Subcutaneous preadipocyte (primary cell): ENCODE results near the gene MPND. TPM values are rescaled to one million over a fixed set of nuclear protein-coding genes. Genes with fewer than 3 reads are reported as not detected.

Source experiments
- total RNA-seq: library from RNA; depleted of rRNA; stranded (reverse); fragments of >200 nt; gene quantifications from 2 replicates; pipeline ENCODE4 v1.2.3, GENCODE V29; 2012

The MPND gene, protein sequence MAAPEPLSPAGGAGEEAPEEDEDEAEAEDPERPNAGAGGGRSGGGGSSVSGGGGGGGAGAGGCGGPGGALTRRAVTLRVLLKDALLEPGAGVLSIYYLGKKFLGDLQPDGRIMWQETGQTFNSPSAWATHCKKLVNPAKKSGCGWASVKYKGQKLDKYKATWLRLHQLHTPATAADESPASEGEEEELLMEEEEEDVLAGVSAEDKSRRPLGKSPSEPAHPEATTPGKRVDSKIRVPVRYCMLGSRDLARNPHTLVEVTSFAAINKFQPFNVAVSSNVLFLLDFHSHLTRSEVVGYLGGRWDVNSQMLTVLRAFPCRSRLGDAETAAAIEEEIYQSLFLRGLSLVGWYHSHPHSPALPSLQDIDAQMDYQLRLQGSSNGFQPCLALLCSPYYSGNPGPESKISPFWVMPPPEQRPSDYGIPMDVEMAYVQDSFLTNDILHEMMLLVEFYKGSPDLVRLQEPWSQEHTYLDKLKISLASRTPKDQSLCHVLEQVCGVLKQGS
- 6.3 and 6.6 TPM in 2 replicates for total RNA-seq

DNA sequence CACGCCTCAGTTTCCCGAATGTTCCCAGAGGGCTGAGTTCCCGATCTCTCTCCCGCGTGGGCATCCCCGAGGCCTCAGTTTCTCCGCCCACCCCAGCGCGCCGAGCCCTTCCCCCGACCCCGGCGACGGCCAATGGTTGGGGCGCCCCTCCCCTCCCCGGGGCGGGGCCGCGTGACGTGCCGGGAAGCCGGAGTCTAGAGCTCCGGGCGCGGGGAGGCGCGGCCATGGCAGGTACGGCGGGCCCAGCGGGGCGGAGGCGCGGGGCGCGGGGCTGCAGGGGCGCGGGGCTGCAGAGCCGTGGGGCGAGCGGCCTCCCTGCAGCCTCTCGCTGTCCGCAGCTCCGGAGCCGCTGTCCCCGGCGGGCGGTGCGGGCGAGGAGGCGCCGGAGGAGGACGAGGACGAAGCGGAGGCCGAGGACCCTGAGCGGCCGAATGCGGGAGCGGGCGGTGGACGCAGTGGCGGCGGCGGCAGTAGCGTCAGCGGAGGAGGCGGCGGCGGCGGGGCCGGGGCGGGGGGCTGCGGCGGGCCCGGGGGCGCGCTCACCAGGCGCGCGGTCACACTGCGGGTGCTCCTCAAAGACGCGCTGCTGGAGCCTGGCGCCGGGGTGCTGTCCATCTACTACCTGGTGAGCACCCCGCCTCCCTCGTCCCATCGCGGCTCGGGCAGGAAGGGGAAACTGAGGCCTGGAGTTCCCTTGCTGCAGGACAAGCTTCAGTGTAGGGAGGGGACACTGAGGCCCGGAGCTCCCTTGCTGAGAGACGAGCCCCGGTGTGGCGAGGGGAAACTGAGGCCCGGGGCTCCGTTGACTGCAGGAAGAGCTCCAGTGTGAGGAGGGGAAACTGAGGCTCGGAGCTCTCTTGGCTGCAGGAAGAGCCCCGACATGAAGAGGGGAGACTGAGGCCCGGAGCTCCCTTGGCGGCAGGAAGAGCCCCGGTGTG lies at the start of gene MPND:
TSS of gene MPND (plus strand) at position 193 of the 938 bp plus-strand sequence. CDS start at position 225, 32 bp downstream.

DNA sequence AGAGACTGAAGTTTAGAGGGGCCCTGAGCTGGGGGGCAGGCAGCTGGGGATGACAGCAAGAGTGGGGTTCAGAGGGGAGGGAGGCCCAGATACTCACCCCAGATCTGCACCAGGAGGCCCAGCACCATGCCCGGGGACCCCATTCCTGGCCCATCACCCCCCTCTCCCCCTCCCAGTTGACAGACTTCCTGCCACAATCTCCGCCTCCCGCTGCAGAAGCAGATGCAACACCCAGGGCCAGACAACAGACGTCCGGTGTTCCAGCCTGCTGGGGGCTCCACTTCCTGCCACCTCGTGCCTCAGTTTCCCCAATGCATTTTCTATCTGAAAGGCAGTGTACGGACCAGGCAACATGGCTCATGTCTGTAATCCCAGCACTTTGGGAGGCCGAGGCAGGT lies 41.1 kb upstream of the MPND start, which contains the start of gene TMIGD2:
TSS of gene TMIGD2 (minus strand) at position 147 of the 398 bp plus-strand sequence. CDS start at position 143, 4 bp downstream.

DNA sequence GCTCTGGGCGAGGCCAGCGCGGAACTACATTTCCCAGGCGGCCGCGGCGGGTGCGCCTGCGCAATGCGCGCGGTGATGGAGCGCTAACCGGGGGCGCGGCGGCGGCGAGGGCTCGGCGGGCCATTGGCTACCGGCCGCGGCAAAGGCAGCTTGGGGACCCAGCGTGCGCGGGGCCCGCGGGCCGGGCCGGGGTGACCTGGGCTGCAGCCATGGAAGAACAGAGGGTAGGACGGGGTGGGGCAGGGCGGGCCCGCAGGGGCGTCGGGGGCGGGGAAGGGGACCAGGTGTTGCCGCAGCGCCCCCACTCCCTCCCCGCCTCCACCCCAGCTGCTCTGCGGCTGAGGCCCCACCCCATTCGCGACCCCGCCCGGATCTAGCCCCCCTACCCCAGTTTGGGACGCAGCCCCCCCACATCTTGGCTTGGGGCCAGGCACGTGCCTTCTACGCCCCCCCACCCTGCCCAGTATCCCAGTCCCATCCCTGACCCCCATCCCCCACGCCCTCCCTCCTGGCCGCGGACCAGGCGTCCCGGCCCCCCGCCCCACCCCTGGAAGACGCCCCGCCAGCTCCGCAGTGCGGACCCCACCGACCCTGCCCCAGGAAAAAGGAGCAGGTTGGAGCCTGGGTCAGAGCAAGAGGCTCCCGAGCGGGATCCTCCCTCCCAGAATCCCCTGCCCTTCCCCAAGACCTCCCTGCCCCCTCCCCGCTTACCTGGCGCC lies 38.7 kb upstream of the MPND start, which contains the start of gene FSD1:
TSS of gene FSD1 (plus strand) at position 61 of the 719 bp plus-strand sequence. CDS start at position 210, 149 bp downstream.

DNA sequence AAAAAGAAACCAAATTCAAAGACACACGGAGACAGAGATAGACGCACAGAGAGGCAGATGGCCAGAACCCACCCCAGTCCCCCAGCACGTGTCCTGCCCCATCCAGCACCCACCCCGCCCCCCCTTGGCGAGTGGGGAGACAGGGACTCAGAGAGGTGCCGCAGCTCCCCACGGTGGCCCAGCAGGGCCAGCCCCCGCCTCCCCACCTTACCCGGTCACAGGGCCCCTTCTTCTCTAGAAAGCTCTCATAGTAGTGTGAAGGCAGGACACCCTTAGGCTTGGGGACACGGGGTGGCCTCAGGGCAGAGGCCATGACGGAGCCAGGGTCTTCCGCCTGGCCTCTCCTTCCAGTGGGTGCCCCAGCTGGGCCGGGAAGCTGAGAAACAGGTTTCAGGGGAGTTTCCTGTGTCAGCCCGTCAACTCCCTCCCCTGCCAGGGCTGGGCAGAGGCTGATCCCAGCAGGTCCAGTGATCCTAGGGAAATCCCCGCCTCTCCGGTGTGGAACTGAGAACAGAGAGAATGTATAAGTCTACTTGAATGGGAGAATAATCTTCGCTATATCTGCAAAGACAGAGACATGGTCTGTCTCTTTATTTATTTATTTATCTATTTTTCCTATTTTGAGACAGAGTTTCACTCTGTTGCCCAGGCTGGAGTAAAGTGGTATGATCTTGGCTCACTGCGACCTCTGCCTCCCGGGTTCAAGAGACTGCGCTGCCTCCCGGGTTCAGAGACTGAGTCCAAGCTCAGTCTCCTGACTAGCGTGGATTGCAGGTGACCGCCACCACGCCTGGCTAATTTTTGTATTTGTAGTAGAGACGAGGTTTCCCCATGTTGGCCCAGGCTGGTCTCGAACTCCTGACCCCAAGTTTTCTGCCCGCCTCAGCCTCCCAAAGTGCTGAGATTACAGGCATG lies 4.7 kb upstream of the MPND start, which contains the start of gene STAP2:
TSS of gene STAP2 (minus strand) at position 387 of the 915 bp plus-strand sequence. CDS start at position 313, 74 bp downstream.

DNA sequence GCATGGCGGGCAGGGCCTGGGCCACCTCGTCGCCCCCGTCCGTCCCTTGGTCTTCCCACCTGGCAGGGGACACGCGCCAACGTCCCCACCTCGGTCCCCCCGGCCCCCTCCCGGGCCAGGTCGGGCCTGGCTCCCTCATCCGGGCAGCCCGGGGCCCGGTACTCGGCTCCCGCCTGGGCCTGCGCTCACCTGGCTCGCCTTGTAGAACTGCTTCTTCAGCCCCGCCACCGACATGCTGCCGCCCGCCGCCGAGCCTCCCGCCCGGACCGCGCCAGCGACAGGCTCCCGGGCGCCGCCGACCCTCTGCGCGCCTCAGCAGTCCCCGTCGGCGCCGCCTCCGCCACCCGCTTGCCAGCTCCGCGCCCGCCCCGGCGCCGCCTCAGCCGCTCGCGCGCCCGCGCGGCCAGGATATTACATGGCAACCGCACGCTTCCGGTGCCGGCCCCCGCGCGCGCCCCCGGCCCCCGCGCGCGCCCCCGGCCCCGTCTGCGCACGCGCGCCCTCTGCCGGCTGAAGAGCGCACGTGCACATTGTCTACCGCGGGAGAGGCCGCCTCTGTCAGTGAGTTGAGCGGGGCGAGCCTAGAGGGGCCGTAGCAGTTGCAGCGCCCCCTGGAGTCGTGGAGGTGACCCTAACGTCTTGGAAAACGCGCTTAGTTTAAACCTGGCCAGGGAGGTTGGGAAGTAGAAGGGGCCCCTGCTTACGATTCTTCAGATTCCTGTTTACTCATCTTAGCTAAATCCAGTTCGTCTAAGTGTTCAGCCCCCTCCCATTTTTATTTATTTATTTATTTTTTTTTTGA lies 57.0 kb downstream of the MPND start, which contains the start of gene SH3GL1:
TSS of gene SH3GL1 (minus strand) at position 413 of the 802 bp plus-strand sequence. CDS start at position 234, 179 bp downstream.

DNA sequence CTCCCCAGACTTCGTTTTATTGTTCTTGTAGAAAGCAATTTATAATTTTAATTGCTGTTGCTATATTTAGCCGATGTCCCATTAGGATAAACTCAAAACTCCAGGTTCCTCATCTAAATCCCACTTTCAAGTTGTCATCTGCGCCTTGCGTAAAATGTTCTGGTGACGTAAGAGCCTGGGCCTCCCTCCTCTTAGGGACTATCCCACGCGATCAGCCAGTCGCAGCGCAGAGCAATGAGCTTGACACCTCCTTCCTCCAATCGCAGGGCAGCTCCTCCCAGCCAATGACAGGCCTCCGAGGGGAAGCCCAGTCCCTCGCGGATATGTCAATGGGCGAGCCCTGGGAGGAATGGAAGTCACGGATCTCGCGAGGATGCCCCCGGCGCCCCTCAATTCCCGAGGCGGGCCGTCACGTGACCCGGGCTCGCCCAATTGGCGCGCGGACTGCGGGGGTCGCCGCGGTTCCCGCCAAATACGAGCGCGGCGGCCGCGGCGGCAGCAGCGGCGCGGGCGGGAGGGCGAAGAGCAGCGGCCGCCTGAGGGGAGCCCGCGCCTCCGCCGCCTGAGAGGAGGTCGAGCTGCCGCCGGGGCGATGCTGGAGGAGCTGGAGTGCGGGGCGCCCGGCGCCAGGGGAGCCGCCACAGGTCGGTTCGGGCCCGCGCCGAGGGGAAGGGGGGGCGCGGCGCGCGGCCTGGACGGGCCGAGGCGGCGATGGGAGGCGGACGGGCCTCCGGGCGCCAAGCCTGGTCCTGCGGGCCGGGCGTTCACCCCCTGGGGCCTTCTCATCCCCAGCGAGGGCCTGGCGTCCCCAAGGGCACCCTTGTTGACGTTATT lies 59.0 kb downstream of the MPND start, which contains the start of gene CHAF1A:
TSS of gene CHAF1A (plus strand) at position 470 of the 834 bp plus-strand sequence. CDS start at position 593, 123 bp downstream.

Other genes starting within 250 kb of the MPND start
- 168 and 187 TPM in 2 replicates for gene MAP2K2, start 219.4 kb upstream of the MPND start, total RNA-seq
- not detected in 2 replicates for gene CREB3L3, start 189.9 kb upstream of the MPND start, total RNA-seq
- gene SIRT6, start 161.0 kb upstream of the MPND start, total RNA-seq, result 12.1 and 14.9 TPM in 2 replicates
- 0.20 and 0.37 TPM in 2 replicates for gene ANKRD24, start 160.9 kb upstream of the MPND start, total RNA-seq
- under 0.01 TPM in 1 of 2 replicates, not detected in the other for gene EBI3, start 114.0 kb upstream of the MPND start, total RNA-seq
- gene YJU2, start 96.5 kb upstream of the MPND start, total RNA-seq, result 16.2 and 17.6 TPM in 2 replicates
- gene SHD, start 64.3 kb upstream of the MPND start, total RNA-seq, result not detected in 2 replicates
- not detected in 2 replicates for gene TMIGD2, start 41.2 kb upstream of the MPND start, total RNA-seq
- 2.6 and 5.3 TPM in 2 replicates for gene FSD1, start 39.0 kb upstream of the MPND start, total RNA-seq
- gene STAP2, start 4.7 kb upstream of the MPND start, total RNA-seq, result 2.9 and 4.1 TPM in 2 replicates
- 111 and 126 TPM in 2 replicates for gene SH3GL1, start 57.0 kb downstream of the MPND start, total RNA-seq
- 11.8 and 29.9 TPM in 2 replicates for gene CHAF1A, start 59.1 kb downstream of the MPND start, total RNA-seq
- 98.1 and 113 TPM in 2 replicates for gene UBXN6, start 114.2 kb downstream of the MPND start, total RNA-seq
- 53.6 and 56.5 TPM in 2 replicates for gene HDGFL2, start 128.7 kb downstream of the MPND start, total RNA-seq
- 2.6 and 4.7 TPM in 2 replicates for gene PLIN4, start 174.9 kb downstream of the MPND start, total RNA-seq
- under 0.01 TPM in 1 of 2 replicates, not detected in the other for gene PLIN5, start 191.7 kb downstream of the MPND start, total RNA-seq
- gene LRG1, start 196.5 kb downstream of the MPND start, total RNA-seq, result under 0.01 TPM in 1 of 2 replicates, not detected in the other
- gene SEMA6B, start 216.1 kb downstream of the MPND start, total RNA-seq, result 0.37 TPM in 1 of 2 replicates, not detected in the other